Lower leg skin (tissue), 3 donors: Measurements from ENCODE around the gene OLFML2B.

Source experiments
- POLR2A ChIP-seq, 2 donors: fragments of 450-650 bp; IDR thresholded peaks; one replicate each; pipeline ENCODE4 v1.6.1; 2016 to 2017; ENCODE audit warnings: antibody characterized with exemption in 2 of 2, mild to moderate bottlenecking in 1 of 2, moderate library complexity in 1 of 2
- TF ChIP-seq, protein P1 (sequence below), 3 donors: fragments of 450-650 bp; IDR thresholded peaks; one replicate each; pipeline ENCODE4 v1.5.1; 2016; ENCODE audit warnings: antibody characterized with exemption in 3 of 3, mild to moderate bottlenecking in 3 of 3, moderate library complexity in 2 of 3

DNA sequence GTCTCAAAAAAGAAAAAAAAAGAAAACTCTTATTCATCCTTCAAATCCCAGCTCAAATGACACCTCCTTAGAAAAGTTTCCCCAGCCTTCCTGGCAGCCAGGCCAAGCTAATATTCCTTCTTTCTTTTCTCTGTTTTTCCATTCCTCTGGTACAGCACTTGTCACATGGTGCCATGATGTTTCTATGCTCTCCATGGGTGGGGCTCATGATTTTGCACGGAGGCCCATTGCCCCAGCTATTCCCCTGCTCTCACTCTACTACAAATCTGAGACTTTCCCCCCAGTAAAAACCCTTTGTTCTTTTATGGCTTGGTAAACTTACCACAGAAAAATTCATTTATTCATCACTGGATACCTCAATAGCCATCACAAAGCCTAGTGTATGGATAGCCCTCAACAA, 26.5 kb downstream of the OLFML2B start:
- TF ChIP-seq, protein P1, sequence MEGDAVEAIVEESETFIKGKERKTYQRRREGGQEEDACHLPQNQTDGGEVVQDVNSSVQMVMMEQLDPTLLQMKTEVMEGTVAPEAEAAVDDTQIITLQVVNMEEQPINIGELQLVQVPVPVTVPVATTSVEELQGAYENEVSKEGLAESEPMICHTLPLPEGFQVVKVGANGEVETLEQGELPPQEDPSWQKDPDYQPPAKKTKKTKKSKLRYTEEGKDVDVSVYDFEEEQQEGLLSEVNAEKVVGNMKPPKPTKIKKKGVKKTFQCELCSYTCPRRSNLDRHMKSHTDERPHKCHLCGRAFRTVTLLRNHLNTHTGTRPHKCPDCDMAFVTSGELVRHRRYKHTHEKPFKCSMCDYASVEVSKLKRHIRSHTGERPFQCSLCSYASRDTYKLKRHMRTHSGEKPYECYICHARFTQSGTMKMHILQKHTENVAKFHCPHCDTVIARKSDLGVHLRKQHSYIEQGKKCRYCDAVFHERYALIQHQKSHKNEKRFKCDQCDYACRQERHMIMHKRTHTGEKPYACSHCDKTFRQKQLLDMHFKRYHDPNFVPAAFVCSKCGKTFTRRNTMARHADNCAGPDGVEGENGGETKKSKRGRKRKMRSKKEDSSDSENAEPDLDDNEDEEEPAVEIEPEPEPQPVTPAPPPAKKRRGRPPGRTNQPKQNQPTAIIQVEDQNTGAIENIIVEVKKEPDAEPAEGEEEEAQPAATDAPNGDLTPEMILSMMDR (IDR thresholded peaks at IDR 0.05), result no peak
- TF ChIP-seq POLR2A (IDR thresholded peaks at IDR 0.05), result no peak
